Measurements from ENCODE around the gene PLPP4.

GRCh38 chr10:120492346-120492745 is 35.3 kb downstream of the PLPP4 start:
- TF ChIP-seq CTCF (IDR thresholded peaks at IDR 0.05) (no peak), POLR2A (IDR thresholded peaks at IDR 0.05) (no peak), EP300 (IDR thresholded peaks at IDR 0.05) (no peak)
